ENCODE results near the gene HRAS.

Gene HRAS

GRCh38 chr11:553083-553987 is 18.0 kb upstream of the HRAS start:
- DNase-seq = no peak

GRCh38 chr11:551596-551995 is 16.2 kb upstream of the HRAS start:
- no peak for DNase-seq

GRCh38 chr11:551131-551530 is 15.8 kb upstream of the HRAS start:
- DNase-seq = no peak

- no peak for DNase-seq
Measured at GRCh38 chr11:550746-551085, 15.3 kb upstream of the HRAS start.

GRCh38 chr11:550021-550745 is 14.8 kb upstream of the HRAS start:
- DNase-seq = no peak

GRCh38 chr11:548700-549603 is 13.6 kb upstream of the HRAS start:
- no peak for DNase-seq

- DNase-seq = no peak
Measured at GRCh38 chr11:545171-545570, 9.8 kb upstream of the HRAS start.

GRCh38 chr11:544817-545166 is 9.4 kb upstream of the HRAS start:
- DNase-seq = no peak

GRCh38 chr11:541433-541885 is 6.1 kb upstream of the HRAS start:
- no peak for DNase-seq

- DNase-seq = no peak
Measured at GRCh38 chr11:540583-541432, 5.4 kb upstream of the HRAS start.

GRCh38 chr11:539971-540481 is 4.7 kb upstream of the HRAS start:
- DNase-seq = no peak

- DNase-seq = no peak
Measured at GRCh38 chr11:538431-539051, 3.2 kb upstream of the HRAS start.

- DNase-seq = no peak
Measured at GRCh38 chr11:537622-538430, 2.5 kb upstream of the HRAS start.

GRCh38 chr11:536841-537621 is 1.7 kb upstream of the HRAS start, which contains the start of gene LRRC56:
TSS of gene LRRC56 (plus strand) at chr11:537527. CDS start at chr11:540685, 3,158 bp downstream.
- peak; percentile 92 for DNase-seq

- no peak for DNase-seq
Measured at GRCh38 chr11:535210-535518, 212 bp downstream of the HRAS start.

- DNase-seq = no peak
Measured at GRCh38 chr11:534396-535209, 773 bp downstream of the HRAS start.

- DNase-seq = no peak
Measured at GRCh38 chr11:533586-534395, 1.6 kb downstream of the HRAS start.

- no peak for DNase-seq
Measured at GRCh38 chr11:532986-533585, 2.3 kb downstream of the HRAS start.

All from activated T-cell treated with anti-CD3 and anti-CD28 coated beads for 4 hours (primary cell).